IMR-90 (cell line): ENCODE results near the gene SNX2. TPM values are rescaled to one million over a fixed set of nuclear protein-coding genes. Genes with fewer than 3 reads are reported as not detected.

Source experiments
- ATAC-seq: fragments of 200-7000 bp; cut with Tn5 transposase; 2 replicates; pipeline ENCODE4 v1.9.1; 2020; ENCODE audit warnings: low read depth, mild to moderate bottlenecking, moderate library complexity
- BruUV-seq: library from RNA; stranded (reverse); fragments of 400-500 nt; replicated peaks from 2 replicates; lab custom pipeline; 2021; lab: Mats Ljungman, UMichigan
- CTCF ChIA-PET: fragments of 300-600 bp; formaldehyde crosslinking; extraction: SDS; loops from one replicate; lab custom pipeline; 2021; ENCODE audit warnings: antibody characterized with exemption; lab: Yijun Ruan, JAX
- POLR2A ChIA-PET: fragments of 300-600 bp; sonication (Branson Sonifier 250); formaldehyde crosslinking; loops from one replicate; lab custom pipeline; 2022; ENCODE audit warnings: antibody characterized with exemption; ENCODE audit not compliant: unreplicated experiment; lab: Charles Lee
- DNase-seq: peaks from one replicate; pipeline ENCODE4 v3.0.0; 2013
- H2AFZ ChIP-seq: replicated peaks from 2 replicates; pipeline ENCODE3; 2013; ENCODE audit warnings: low read length, mild to moderate bottlenecking; ENCODE audit not compliant: poor library complexity
- H2AK5ac ChIP-seq: 2 replicates; pipeline ENCODE4 v1.6.1; 2013; ENCODE audit warnings: low read depth, low read length, inconsistent platforms
- H2AK9ac ChIP-seq: replicated peaks from 2 replicates; pipeline ENCODE3; 2013; ENCODE audit warnings: mild to moderate bottlenecking, low read depth, low read length, moderate library complexity; ENCODE audit not compliant: poor library complexity
- H2BK120ac ChIP-seq: 2 replicates; pipeline ENCODE4 v1.6.1; 2013; ENCODE audit warnings: low read depth, low read length, inconsistent platforms
- H2BK15ac ChIP-seq: 3 replicates; pipeline ENCODE4 v1.6.1; 2013; ENCODE audit warnings: low read depth, low read length, inconsistent platforms
- H2BK20ac ChIP-seq: 2 replicates; pipeline ENCODE4 v1.6.1; 2013; ENCODE audit warnings: low read depth, mild to moderate bottlenecking, inconsistent platforms, low read length, moderate library complexity
- H2BK5ac ChIP-seq: 2 replicates; pipeline ENCODE4 v1.6.1; 2013; ENCODE audit warnings: mild to moderate bottlenecking, low read depth, low read length, inconsistent platforms; ENCODE audit not compliant: poor library complexity, severe bottlenecking
- H3K14ac ChIP-seq: replicated peaks from 2 replicates; pipeline ENCODE4 v1.6.1; 2013; ENCODE audit warnings: low read depth, low read length, inconsistent platforms
- H3K18ac ChIP-seq: 2 replicates; pipeline ENCODE4 v1.6.1; 2013; ENCODE audit warnings: low read depth, low read length, control low read depth
- H3K23ac ChIP-seq: 2 replicates; pipeline ENCODE4 v1.6.1; 2013; ENCODE audit warnings: low read depth, low read length, inconsistent platforms
- H3K27ac ChIP-seq: 2 replicates; pipeline ENCODE4 v1.5.1; 2013; ENCODE audit warnings: mild to moderate bottlenecking, control low read depth, low read length; ENCODE audit not compliant: insufficient read depth
- H3K27me3 ChIP-seq: 2 replicates; pipeline ENCODE4 v1.6.1; 2013; ENCODE audit warnings: low read length; ENCODE audit not compliant: control insufficient read depth, insufficient read depth
- H3K36me3 ChIP-seq: 2 replicates; pipeline ENCODE4 v1.6.1; 2013; ENCODE audit warnings: low read length, mixed read lengths; ENCODE audit not compliant: control insufficient read depth, insufficient read depth
- H3K4ac ChIP-seq: 2 replicates; pipeline ENCODE4 v1.6.1; 2013; ENCODE audit warnings: low read depth, low read length, inconsistent platforms
- H3K4me1 ChIP-seq: 2 replicates; pipeline ENCODE4 v1.6.1; 2013; ENCODE audit warnings: low read length, mixed read lengths; ENCODE audit not compliant: control insufficient read depth, insufficient read depth
- H3K4me2 ChIP-seq: 2 replicates; pipeline ENCODE4 v1.6.1; 2013; ENCODE audit warnings: low read depth, mild to moderate bottlenecking, control low read depth, low read length, moderate library complexity
- H3K4me3 ChIP-seq: 2 replicates; pipeline ENCODE4 v1.5.1; 2013; ENCODE audit warnings: low read depth, mild to moderate bottlenecking, control low read depth, low read length, moderate library complexity; ENCODE audit not compliant: insufficient read depth
- H3K56ac ChIP-seq: 2 replicates; pipeline ENCODE4 v1.6.1; 2013; ENCODE audit warnings: low read length, inconsistent platforms; ENCODE audit not compliant: insufficient read depth; ENCODE audit errors: extremely low read depth
- H3K79me1 ChIP-seq, 2 experiments: 2 replicates each; pipeline ENCODE4 v1.6.1; 2013; ENCODE audit warnings: low read length in 2 of 2, inconsistent platforms in 1 of 2, low read depth in 1 of 2
- H3K9ac ChIP-seq: 2 replicates; pipeline ENCODE4 v1.6.1; 2013; ENCODE audit warnings: low read depth, low read length, control low read depth
- H3K9me1 ChIP-seq: 2 replicates; pipeline ENCODE4 v1.6.1; 2013; ENCODE audit warnings: low read length, inconsistent platforms; ENCODE audit not compliant: insufficient read depth
- H3K9me3 ChIP-seq: 2 replicates; pipeline ENCODE4 v1.6.1; 2013; ENCODE audit warnings: low read length; ENCODE audit not compliant: control insufficient read depth, insufficient read depth
- H4K20me1 ChIP-seq: 2 replicates; pipeline ENCODE4 v1.6.1; 2013; ENCODE audit warnings: low read length, inconsistent platforms; ENCODE audit not compliant: insufficient read depth
- H4K5ac ChIP-seq: 2 replicates; pipeline ENCODE4 v1.6.1; 2013; ENCODE audit warnings: mild to moderate bottlenecking, low read depth, low read length, control low read depth
- H4K8ac ChIP-seq, 2 experiments: 2 replicates each; pipeline ENCODE4 v1.6.1; 2013; ENCODE audit warnings: low read depth in 2 of 2, low read length in 2 of 2, control low read depth in 1 of 2, inconsistent platforms in 1 of 2
- H4K91ac ChIP-seq: 2 replicates; pipeline ENCODE4 v1.6.1; 2013; ENCODE audit warnings: low read depth, low read length, inconsistent platforms; ENCODE audit not compliant: insufficient read depth
- BHLHE40 ChIP-seq: fragments of 150-350 bp; IDR thresholded peaks from 2 replicates; pipeline ENCODE4 v1.6.1; 2016; ENCODE audit warnings: mild to moderate bottlenecking, low read depth, low read length
- CEBPB ChIP-seq: IDR thresholded peaks from 2 replicates; pipeline ENCODE4 v1.6.1; 2012; ENCODE audit warnings: low read depth, low read length, improper control_type of control experiment
- CHD1 ChIP-seq: IDR thresholded peaks from 2 replicates; pipeline ENCODE4 v1.6.1; 2012; ENCODE audit warnings: low read depth, low read length, improper control_type of control experiment
- CTCF ChIP-seq: conservative IDR thresholded peaks from 2 replicates; pipeline ENCODE4 v1.5.1; 2012; ENCODE audit warnings: mild to moderate bottlenecking, low read depth, low read length, improper control_type of control experiment
- FOS ChIP-seq: fragments of 150-350 bp; IDR thresholded peaks from 2 replicates; pipeline ENCODE4 v1.6.1; 2016; ENCODE audit warnings: low read depth, low read length
- MAFK ChIP-seq: IDR thresholded peaks from 2 replicates; pipeline ENCODE4 v1.6.1; 2012; ENCODE audit warnings: low read depth, low read length, improper control_type of control experiment
- MAZ ChIP-seq: IDR thresholded peaks from 2 replicates; pipeline ENCODE4 v1.6.1; 2012; ENCODE audit warnings: low read depth, mild to moderate bottlenecking, low read length, improper control_type of control experiment, moderate library complexity, borderline replicate concordance
- MXI1 ChIP-seq: IDR thresholded peaks from 2 replicates; pipeline ENCODE4 v1.6.1; 2012; ENCODE audit warnings: low read depth, mild to moderate bottlenecking, low read length, moderate library complexity, borderline replicate concordance
- NFE2L2 ChIP-seq: fragments of 150-350 bp; IDR thresholded peaks from 2 replicates; pipeline ENCODE4 v1.6.1; 2016; ENCODE audit warnings: low read depth, mild to moderate bottlenecking, low read length
- POLR2A ChIP-seq: IDR thresholded peaks from 2 replicates; pipeline ENCODE4 v1.6.1; 2012; ENCODE audit warnings: mild to moderate bottlenecking, low read depth, low read length
- RAD21 ChIP-seq: IDR thresholded peaks from 2 replicates; pipeline ENCODE4 v1.6.1; 2012; ENCODE audit warnings: low read length, improper control_type of control experiment
- RCOR1 ChIP-seq: IDR thresholded peaks from 2 replicates; pipeline ENCODE4 v1.6.1; 2012; ENCODE audit warnings: mild to moderate bottlenecking, low read length, improper control_type of control experiment; ENCODE audit not compliant: insufficient replicate concordance
- RFX5 ChIP-seq: IDR thresholded peaks from 2 replicates; pipeline ENCODE4 v1.8.0; 2012; ENCODE audit warnings: low read depth, mild to moderate bottlenecking, low read length, moderate library complexity
- SMC3 ChIP-seq: fragments of 150-350 bp; IDR thresholded peaks from 2 replicates; pipeline ENCODE4 v1.6.1; 2016; ENCODE audit warnings: low read depth, mild to moderate bottlenecking, antibody characterized with exemption, low read length, moderate library complexity
- WGBS, 2 experiments: methylation state at CpG; one replicate each; pipeline versions ENCODE4 v1.1.5 to v1.1.7; 2013; ENCODE audit warnings: missing lambda C conversion rate in 2 of 2; ENCODE audit not compliant: insufficient read length in 1 of 2; ENCODE audit errors: extremely low coverage in 2 of 2; 5-methylcytosine and 5-hydroxymethylcytosine counted together
- dilution Hi-C: fragments of 300-500 bp; cut with HindIII; formaldehyde crosslinking; loops from one replicate; pipeline ENCODE4 v1.14.3; 2018; ENCODE audit warnings: low sequenced_read_pairs; ENCODE audit not compliant: unreplicated experiment
- in situ Hi-C: fragments of 300-500 bp; cut with MboI; formaldehyde crosslinking; loops from 3 replicates; pipeline ENCODE4 v1.14.3; 2019; ENCODE audit warnings: low sequenced_read_pairs, inconsistent platforms, mixed read lengths
- intact Hi-C: fragments of 100-400 bp; cut with micrococcal nuclease; formaldehyde crosslinking; loops from 2 replicates; pipeline ENCODE4 v1.10.0; 2022
- polyA plus RNA-seq, 3 experiments: library from polyadenylated mRNA; depleted of rRNA; stranded (reverse); fragments of >200 nt; gene quantifications; 2 replicates each; pipeline ENCODE4 v1.2.3, GENCODE V29; 2012; ENCODE audit warnings: low replicate concordance in 1 of 3
- total RNA-seq: library from RNA; depleted of rRNA; stranded (reverse); fragments of >200 nt; gene quantifications from 2 replicates; pipeline ENCODE4 v1.2.3, GENCODE V29; 2012
- TF ChIP-seq, protein P1 (sequence below): fragments of 150-350 bp; IDR thresholded peaks from 2 replicates; pipeline ENCODE4 v1.6.1; 2017; ENCODE audit warnings: mild to moderate bottlenecking, antibody characterized with exemption, low read length, low read depth
- TF ChIP-seq, protein P2 (sequence below): fragments of 150-350 bp; IDR thresholded peaks from 2 replicates; pipeline ENCODE4 v1.6.1; 2016; ENCODE audit warnings: low read depth, mild to moderate bottlenecking, low read length, moderate library complexity, borderline replicate concordance

SNX2 gene
- total and polyA plus RNA-seq, 2 of the 4 experiments (the other 2 are of a cell fraction), result 26.3 to 52.9 TPM

DNA sequence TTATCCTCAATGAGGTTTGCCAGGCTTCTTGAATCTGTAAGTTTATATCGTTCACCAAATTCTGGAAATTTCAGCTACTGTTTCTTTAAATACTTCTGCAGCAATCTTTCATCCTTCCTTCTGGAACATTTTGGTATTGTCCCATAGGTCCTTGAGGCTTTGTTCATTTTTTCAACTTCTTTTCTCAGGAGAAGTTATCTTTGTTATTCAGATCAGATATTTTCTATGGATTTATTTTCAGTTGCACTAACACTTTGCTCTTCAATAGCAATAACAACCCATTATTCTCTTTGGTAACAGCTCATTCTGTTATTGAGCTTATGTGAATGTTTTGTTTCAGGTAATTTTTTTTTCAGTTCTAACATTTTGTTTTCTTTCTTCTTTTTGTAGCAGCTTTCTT, 13.5 kb downstream of the SNX2 start:
- H4K91ac ChIP-seq, result no peak overlapping the region
- no peak overlapping the region for H3K9ac ChIP-seq
- no peak overlapping the region for H2BK120ac ChIP-seq
- no peak overlapping the region for H2AFZ ChIP-seq
- no peak overlapping the region for H4K5ac ChIP-seq
- ATAC-seq, result no peak
- no peak overlapping the region for H2BK5ac ChIP-seq
- no peak overlapping the region for H2AK9ac ChIP-seq
- H3K4me2 ChIP-seq, result no peak overlapping the region
- H3K27ac ChIP-seq, result no peak overlapping the region
- no CpG with 5 or more reads among the region's 1 CpG for WGBS, 2 experiments
- ChIA-PET POLR2A (no interaction called here), CTCF (no interaction called here)
- dilution Hi-C loops (no loop called here), intact Hi-C loops (no loop called here), in situ Hi-C loops (no loop called here)
- H3K14ac ChIP-seq, result no peak overlapping the region
- H2BK15ac ChIP-seq, result no peak overlapping the region
- DNase-seq, result no peak
- H3K4me3 ChIP-seq, result no peak overlapping the region
- no TSS peak for BruUV-seq
- H3K4ac ChIP-seq, result no peak overlapping the region
- H4K20me1 ChIP-seq, result peaks cover 21% of the 10 kb centered on the region
- no peak overlapping the region for H3K23ac ChIP-seq
- 0 out of 2 replicates have a peak, but pooled peaks cover 2% of the 10 kb centered on the region for H3K36me3 ChIP-seq
- H2BK20ac ChIP-seq, result no peak overlapping the region
- no peak for TF ChIP-seq MAFK
- TF ChIP-seq, protein P1, sequence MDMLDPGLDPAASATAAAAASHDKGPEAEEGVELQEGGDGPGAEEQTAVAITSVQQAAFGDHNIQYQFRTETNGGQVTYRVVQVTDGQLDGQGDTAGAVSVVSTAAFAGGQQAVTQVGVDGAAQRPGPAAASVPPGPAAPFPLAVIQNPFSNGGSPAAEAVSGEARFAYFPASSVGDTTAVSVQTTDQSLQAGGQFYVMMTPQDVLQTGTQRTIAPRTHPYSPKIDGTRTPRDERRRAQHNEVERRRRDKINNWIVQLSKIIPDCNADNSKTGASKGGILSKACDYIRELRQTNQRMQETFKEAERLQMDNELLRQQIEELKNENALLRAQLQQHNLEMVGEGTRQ, result no peak
- no peak for TF ChIP-seq POLR2A
- TF ChIP-seq RAD21, result no peak
- no peak for TF ChIP-seq CHD1
- TF ChIP-seq MXI1, result no peak
- TF ChIP-seq, protein P2, sequence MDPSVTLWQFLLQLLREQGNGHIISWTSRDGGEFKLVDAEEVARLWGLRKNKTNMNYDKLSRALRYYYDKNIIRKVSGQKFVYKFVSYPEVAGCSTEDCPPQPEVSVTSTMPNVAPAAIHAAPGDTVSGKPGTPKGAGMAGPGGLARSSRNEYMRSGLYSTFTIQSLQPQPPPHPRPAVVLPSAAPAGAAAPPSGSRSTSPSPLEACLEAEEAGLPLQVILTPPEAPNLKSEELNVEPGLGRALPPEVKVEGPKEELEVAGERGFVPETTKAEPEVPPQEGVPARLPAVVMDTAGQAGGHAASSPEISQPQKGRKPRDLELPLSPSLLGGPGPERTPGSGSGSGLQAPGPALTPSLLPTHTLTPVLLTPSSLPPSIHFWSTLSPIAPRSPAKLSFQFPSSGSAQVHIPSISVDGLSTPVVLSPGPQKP, result no peak
- no peak for TF ChIP-seq CTCF
- no peak for TF ChIP-seq RCOR1
- TF ChIP-seq FOS, result no peak
- TF ChIP-seq MAZ, result no peak
- TF ChIP-seq SMC3, result no peak
- no peak for TF ChIP-seq BHLHE40
- no peak for TF ChIP-seq NFE2L2
- TF ChIP-seq RFX5, result no peak
- TF ChIP-seq CEBPB, result no peak
- H3K18ac ChIP-seq, result no peak overlapping the region
- H2AK5ac ChIP-seq, result no peak overlapping the region
- H4K8ac ChIP-seq, result no peak overlapping the region
- H3K56ac ChIP-seq, result no peak overlapping the region
- peaks cover 6 to 32% of the 10 kb centered on the region in 2 experiments for H3K79me1 ChIP-seq
- H3K9me3 ChIP-seq, result peaks cover 2% of the 10 kb centered on the region; the same call in 1 of the 2 replicates
- no peaks in the 10 kb centered on the region for H3K27me3 ChIP-seq
- H3K4me1 ChIP-seq, result peaks cover 2% of the 10 kb centered on the region
- H3K9me1 ChIP-seq, result 0 out of 2 replicates have a peak, but pooled peaks cover 4% of the 10 kb centered on the region
